Measurements from ENCODE around the gene DAGLA. TPM values are rescaled to one million over a fixed set of nuclear protein-coding genes. Genes with fewer than 3 reads are reported as not detected.

Gene DAGLA
- total RNA-seq, 5 donors from 2014 or later (not counting 1 experiment from before 2014, with no cell fraction given): 0.15 to 1.6 (median 0.23) TPM

DNA sequence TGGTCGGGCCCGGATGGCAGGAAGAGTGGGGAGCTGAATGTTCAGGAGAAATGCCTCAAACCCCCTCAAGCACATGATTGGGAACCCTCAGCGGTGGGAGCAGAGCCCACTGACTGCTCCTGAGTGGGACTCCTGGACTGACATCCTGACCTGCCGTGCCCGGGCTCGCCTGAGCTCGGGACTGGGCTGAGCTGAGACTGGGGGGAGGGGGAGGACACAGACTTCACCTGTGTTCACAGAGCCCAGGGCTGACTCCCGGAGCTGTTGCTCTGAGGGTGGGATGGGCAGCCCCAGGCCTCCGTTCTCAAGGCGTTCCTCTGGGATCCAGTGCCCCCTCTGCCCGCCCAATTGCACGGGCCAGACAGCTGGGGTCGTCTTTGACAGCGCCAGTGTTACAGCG, 24.6 kb downstream of the DAGLA start:
- Mint-ChIP-seq H3K4me1 (peaks cover 0 to 8% (median 0%) of the 10 kb centered on the region in 3 donors), H3K27me3 (no peaks in the 10 kb centered on the region), H3K36me3 (no peaks in the 10 kb centered on the region), H3K4me3 (no peak overlapping the region), H3K27ac (no peak overlapping the region), H3K9me3 (no peaks in the 10 kb centered on the region)
- Histone ChIP-seq H3K9me3 (no peaks in the 10 kb centered on the region), H3K36me3 (ENCODE audit: control insufficient read depth in 2 of 2, extremely low read depth in 1 of 2, insufficient read depth in 1 of 2, low read length in 1 of 2) (no peaks in the 10 kb centered on the region), H3K27ac (ENCODE audit: low read length) (no peak overlapping the region), H3K27me3 (replicated peaks in 1 of 2; ENCODE audit: control insufficient read depth in 2 of 2, extremely low read depth in 1 of 2, insufficient read depth in 2 of 2, low read length in 1 of 2) (peaks cover 0 to 13% of the 10 kb centered on the region in 2 experiments), H3K4me1 (ENCODE audit: control insufficient read depth in 1 of 2, extremely low read depth in 1 of 2, insufficient read depth in 2 of 2, low read length in 2 of 2) (peaks cover 0 to 11% of the 10 kb centered on the region in 2 experiments), H3K4me3 (ENCODE audit: control insufficient read depth in 1 of 2, extremely low read depth in 1 of 2, low read length in 1 of 2) (no peak overlapping the region)
- 78% methylated on average over 12 of the region's 15 CpGs for WGBS (ENCODE audit: insufficient coverage)
- ChIA-PET POLR2A (no interaction called here), CTCF (no interaction called here)
- no peak for ATAC-seq (replicated peaks in 1 of 4)
- no peak for DNase-seq

DNA sequence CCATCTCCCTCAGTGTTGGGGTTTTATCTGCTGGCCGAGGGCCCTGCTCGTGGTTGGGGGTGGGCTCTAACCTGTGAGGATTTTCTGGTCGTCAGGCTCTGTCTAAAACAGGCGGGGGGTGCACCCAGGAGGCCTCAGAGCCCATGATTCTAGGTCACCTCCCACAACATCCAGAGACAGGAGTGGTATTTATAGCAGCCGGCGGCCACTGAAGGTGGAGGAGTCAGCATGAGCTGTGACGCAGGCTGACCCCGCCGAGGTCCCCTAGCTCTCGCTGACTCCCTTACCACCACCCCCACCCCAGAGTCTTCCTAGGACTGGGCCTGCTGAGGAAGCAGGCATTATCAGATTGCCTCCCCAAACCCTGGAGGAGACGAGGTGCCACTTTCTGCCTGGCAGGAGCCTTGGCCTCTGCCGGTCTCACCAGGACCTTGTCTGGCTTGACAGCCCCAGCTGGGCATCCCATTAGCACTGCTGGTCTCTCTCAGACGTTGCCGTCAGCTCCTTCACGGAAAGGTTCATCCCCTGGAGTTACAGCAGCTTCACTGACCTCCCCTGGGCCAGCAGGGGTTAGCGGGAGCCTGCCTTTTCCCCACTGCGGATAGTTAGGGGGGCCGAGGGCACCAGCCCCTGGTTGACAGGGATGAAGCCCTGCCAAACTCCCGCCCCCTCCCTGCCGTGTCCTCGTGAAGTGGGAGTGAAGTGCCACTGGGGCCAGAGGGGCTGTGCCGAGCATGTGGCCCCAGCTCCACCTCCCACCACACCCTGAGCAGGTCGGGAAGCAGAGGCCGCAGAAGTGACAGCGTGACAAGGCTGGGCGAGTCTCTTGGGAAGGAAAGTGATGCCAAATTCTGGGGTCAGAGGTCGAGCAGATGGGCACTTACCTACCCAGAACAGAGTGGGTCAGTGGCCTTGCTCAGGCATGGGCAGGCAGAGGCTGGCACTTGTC, 26.5 kb downstream of the DAGLA start:
- 92% methylated on average over 10 of the region's 27 CpGs for WGBS (ENCODE audit: insufficient coverage)
- CTCF ChIA-PET: no interaction called here
- Mint-ChIP-seq H3K27me3 (no peaks in the 10 kb centered on the region), H3K27ac (no peak overlapping the region), H3K36me3 (no peaks in the 10 kb centered on the region), H3K4me1 (peaks cover 0 to 8% (median 0%) of the 10 kb centered on the region in 3 donors), H3K9me3 (no peaks in the 10 kb centered on the region), H3K4me3 (no peak overlapping the region)
- H3K4me1 ChIP-seq (ENCODE audit: control insufficient read depth in 1 of 2, extremely low read depth in 1 of 2, insufficient read depth in 2 of 2, low read length in 2 of 2): peaks cover 0 to 11% of the 10 kb centered on the region in 2 experiments
- H3K36me3 ChIP-seq (ENCODE audit: control insufficient read depth in 2 of 2, extremely low read depth in 1 of 2, insufficient read depth in 1 of 2, low read length in 1 of 2): no peaks in the 10 kb centered on the region
- no peak for ATAC-seq (replicated peaks in 1 of 4)
- H3K4me3 ChIP-seq (ENCODE audit: control insufficient read depth in 1 of 2, extremely low read depth in 1 of 2, low read length in 1 of 2): no peak overlapping the region
- DNase-seq: no peak
- POLR2A ChIA-PET: no interaction called here
- no peaks in the 10 kb centered on the region for H3K9me3 ChIP-seq
- peaks cover 0 to 16% of the 10 kb centered on the region in 2 experiments for H3K27me3 ChIP-seq (replicated peaks in 1 of 2; ENCODE audit: control insufficient read depth in 2 of 2, extremely low read depth in 1 of 2, insufficient read depth in 2 of 2, low read length in 1 of 2)
- H3K27ac ChIP-seq (ENCODE audit: low read length): no peak overlapping the region

DNA sequence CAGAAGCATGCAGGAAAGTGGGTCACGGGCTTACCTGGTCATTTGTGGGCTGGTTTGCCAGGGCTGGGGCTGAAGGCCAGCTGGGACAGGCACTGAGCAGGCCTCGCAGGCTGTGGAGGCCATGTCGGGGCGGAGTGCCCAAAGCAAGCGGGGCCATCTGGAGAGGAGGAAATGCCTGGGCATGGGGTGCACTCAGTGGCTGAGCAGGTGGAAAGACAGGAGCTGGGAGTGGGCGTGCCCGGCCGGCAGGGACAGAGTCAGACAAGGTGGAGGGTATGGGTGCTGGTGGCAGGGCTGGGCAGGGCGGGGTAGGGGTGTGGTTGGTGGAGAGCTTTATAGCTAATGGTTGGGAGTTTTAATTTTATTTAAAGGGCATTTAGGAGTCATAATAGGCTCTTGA, 27.4 kb downstream of the DAGLA start:
- Histone ChIP-seq H3K4me1 (ENCODE audit: control insufficient read depth in 1 of 2, extremely low read depth in 1 of 2, insufficient read depth in 2 of 2, low read length in 2 of 2) (peaks cover 0 to 6% of the 10 kb centered on the region in 2 experiments), H3K36me3 (ENCODE audit: control insufficient read depth in 2 of 2, extremely low read depth in 1 of 2, insufficient read depth in 1 of 2, low read length in 1 of 2) (no peaks in the 10 kb centered on the region), H3K27me3 (replicated peaks in 1 of 2; ENCODE audit: control insufficient read depth in 2 of 2, extremely low read depth in 1 of 2, insufficient read depth in 2 of 2, low read length in 1 of 2) (peaks cover 0 to 16% of the 10 kb centered on the region in 2 experiments), H3K4me3 (ENCODE audit: control insufficient read depth in 1 of 2, extremely low read depth in 1 of 2, low read length in 1 of 2) (no peak overlapping the region), H3K9me3 (no peaks in the 10 kb centered on the region), H3K27ac (ENCODE audit: low read length) (no peak overlapping the region)
- ATAC-seq (replicated peaks in 1 of 4) (no peak), DNase-seq (no peak)
- Mint-ChIP-seq H3K27me3 (no peaks in the 10 kb centered on the region), H3K9me3 (no peaks in the 10 kb centered on the region), H3K4me3 (no peak overlapping the region), H3K27ac (no peak overlapping the region), H3K36me3 (no peaks in the 10 kb centered on the region), H3K4me1 (peaks cover 0 to 7% (median 0%) of the 10 kb centered on the region in 3 donors)
- POLR2A ChIA-PET: no interaction called here
- CTCF ChIA-PET: no interaction called here
- WGBS (ENCODE audit: insufficient coverage): 91% methylated on average over 8 of the region's 9 CpGs

DNA sequence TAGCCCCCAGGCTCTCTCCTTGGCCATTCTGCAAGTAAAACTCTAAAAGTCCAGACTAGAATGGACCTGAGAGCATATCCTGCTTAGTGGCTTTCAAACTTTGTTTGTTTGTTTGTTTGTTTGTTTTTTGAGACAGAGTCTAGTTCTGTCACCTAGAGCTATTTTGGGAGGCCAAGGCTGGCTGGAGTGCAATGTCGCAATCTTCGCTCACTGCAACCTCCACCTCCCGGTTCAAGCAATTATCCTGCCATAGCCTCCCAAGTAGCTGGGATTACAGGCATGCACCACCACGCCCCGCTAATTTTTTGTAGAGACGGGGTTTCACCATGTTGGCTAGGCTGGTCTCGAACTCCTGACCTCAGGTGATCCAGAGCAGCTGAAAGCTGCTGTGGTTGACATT, 28.9 kb downstream of the DAGLA start:
- DNase-seq: no peak
- no peaks in the 10 kb centered on the region for H3K36me3 ChIP-seq (ENCODE audit: control insufficient read depth in 2 of 2, extremely low read depth in 1 of 2, insufficient read depth in 1 of 2, low read length in 1 of 2)
- H3K4me3 Mint-ChIP-seq: no peak overlapping the region
- peaks cover 0 to 16% of the 10 kb centered on the region in 2 experiments for H3K27me3 ChIP-seq (replicated peaks in 1 of 2; ENCODE audit: control insufficient read depth in 2 of 2, extremely low read depth in 1 of 2, insufficient read depth in 2 of 2, low read length in 1 of 2)
- no peak for ATAC-seq (replicated peaks in 1 of 4)
- H3K9me3 Mint-ChIP-seq: no peaks in the 10 kb centered on the region
- no peaks in the 10 kb centered on the region for H3K9me3 ChIP-seq
- H3K36me3 Mint-ChIP-seq: no peaks in the 10 kb centered on the region
- no peak overlapping the region for H3K27ac Mint-ChIP-seq
- H3K4me1 Mint-ChIP-seq: no peaks in the 10 kb centered on the region
- no peaks in the 10 kb centered on the region for H3K27me3 Mint-ChIP-seq
- H3K27ac ChIP-seq (ENCODE audit: low read length): no peak overlapping the region
- POLR2A ChIA-PET: no interaction called here
- CTCF ChIA-PET: no interaction called here
- no peaks in the 10 kb centered on the region for H3K4me1 ChIP-seq (ENCODE audit: control insufficient read depth in 1 of 2, extremely low read depth in 1 of 2, insufficient read depth in 2 of 2, low read length in 2 of 2)
- 95% methylated on average over 7 of the region's 7 CpGs for WGBS (ENCODE audit: insufficient coverage)
- no peak overlapping the region for H3K4me3 ChIP-seq (ENCODE audit: control insufficient read depth in 1 of 2, extremely low read depth in 1 of 2, low read length in 1 of 2)

DNA sequence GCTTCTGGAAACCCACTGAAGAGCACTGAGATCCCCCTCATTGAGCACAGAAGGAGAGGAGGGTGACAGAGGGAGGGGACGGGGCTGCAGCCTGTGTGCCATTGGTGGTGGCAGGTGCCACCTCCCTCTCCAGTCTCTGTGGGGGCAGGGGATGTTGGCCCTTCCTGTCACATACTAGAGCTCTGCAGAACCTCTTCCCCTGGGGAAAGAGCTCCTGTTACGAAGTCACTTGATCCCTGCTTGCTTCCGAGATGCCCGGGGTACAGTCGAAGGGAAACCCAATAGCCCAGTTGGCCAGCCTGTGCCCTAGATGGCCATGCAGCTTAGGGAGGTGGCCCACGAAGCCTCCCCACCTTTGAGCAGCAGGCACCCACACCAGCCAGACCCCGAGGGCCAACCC, 29.4 kb downstream of the DAGLA start:
- H3K27me3 Mint-ChIP-seq: no peaks in the 10 kb centered on the region
- Histone ChIP-seq H3K36me3 (ENCODE audit: control insufficient read depth in 2 of 2, extremely low read depth in 1 of 2, insufficient read depth in 1 of 2, low read length in 1 of 2) (no peaks in the 10 kb centered on the region), H3K27ac (ENCODE audit: low read length) (no peak overlapping the region), H3K9me3 (no peaks in the 10 kb centered on the region), H3K4me3 (ENCODE audit: control insufficient read depth in 1 of 2, extremely low read depth in 1 of 2, low read length in 1 of 2) (no peak overlapping the region), H3K4me1 (ENCODE audit: control insufficient read depth in 1 of 2, extremely low read depth in 1 of 2, insufficient read depth in 2 of 2, low read length in 2 of 2) (no peaks in the 10 kb centered on the region), H3K27me3 (replicated peaks in 1 of 2; ENCODE audit: control insufficient read depth in 2 of 2, extremely low read depth in 1 of 2, insufficient read depth in 2 of 2, low read length in 1 of 2) (peaks cover 0 to 16% of the 10 kb centered on the region in 2 experiments)
- ChIA-PET CTCF (no interaction called here), POLR2A (no interaction called here)
- 80% methylated on average over 1 of the region's 7 CpGs for WGBS (ENCODE audit: insufficient coverage)
- no peaks in the 10 kb centered on the region for H3K36me3 Mint-ChIP-seq
- DNase-seq (no peak), ATAC-seq (replicated peaks in 1 of 4) (no peak)
- no peaks in the 10 kb centered on the region for H3K4me1 Mint-ChIP-seq
- H3K4me3 Mint-ChIP-seq: no peak overlapping the region
- no peaks in the 10 kb centered on the region for H3K9me3 Mint-ChIP-seq
- H3K27ac Mint-ChIP-seq: no peak overlapping the region

DNA sequence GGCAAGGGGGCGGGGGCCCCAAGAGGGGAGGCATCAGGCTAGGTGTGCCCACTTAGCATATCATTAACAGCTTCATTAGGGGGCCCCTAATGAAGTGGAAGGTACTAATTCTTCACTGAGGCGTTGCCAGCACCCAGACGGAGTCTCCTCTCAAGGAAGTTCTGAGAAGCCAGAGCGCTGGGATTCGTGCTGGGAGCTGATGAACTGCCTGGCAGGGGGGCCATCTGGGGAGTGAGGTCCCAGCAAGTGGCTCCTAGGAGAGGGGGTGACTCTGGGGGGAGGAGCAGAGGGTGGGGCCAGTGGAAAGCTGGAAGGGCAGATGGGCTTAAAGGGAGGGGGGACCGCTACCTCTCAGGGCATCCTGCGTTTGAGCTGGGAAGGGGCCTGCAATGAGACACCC, 29.8 kb downstream of the DAGLA start:
- ChIA-PET CTCF (no interaction called here), POLR2A (no interaction called here)
- no peak overlapping the region for H3K27ac Mint-ChIP-seq
- no peak overlapping the region for H3K27ac ChIP-seq (ENCODE audit: low read length)
- no peaks in the 10 kb centered on the region for H3K36me3 Mint-ChIP-seq
- no peak overlapping the region for H3K4me3 ChIP-seq (ENCODE audit: control insufficient read depth in 1 of 2, extremely low read depth in 1 of 2, low read length in 1 of 2)
- no peak overlapping the region for H3K4me3 Mint-ChIP-seq
- 84% methylated on average over 7 of the region's 7 CpGs for WGBS (ENCODE audit: insufficient coverage)
- DNase-seq (no peak), ATAC-seq (replicated peaks in 1 of 4) (no peak)
- H3K9me3 ChIP-seq: no peaks in the 10 kb centered on the region
- no peaks in the 10 kb centered on the region for H3K36me3 ChIP-seq (ENCODE audit: control insufficient read depth in 2 of 2, extremely low read depth in 1 of 2, insufficient read depth in 1 of 2, low read length in 1 of 2)
- H3K9me3 Mint-ChIP-seq: no peaks in the 10 kb centered on the region
- H3K4me1 Mint-ChIP-seq: no peaks in the 10 kb centered on the region
- H3K27me3 ChIP-seq (replicated peaks in 1 of 2; ENCODE audit: control insufficient read depth in 2 of 2, extremely low read depth in 1 of 2, insufficient read depth in 2 of 2, low read length in 1 of 2): peaks cover 0 to 16% of the 10 kb centered on the region in 2 experiments
- H3K27me3 Mint-ChIP-seq: no peaks in the 10 kb centered on the region
- H3K4me1 ChIP-seq (ENCODE audit: control insufficient read depth in 1 of 2, extremely low read depth in 1 of 2, insufficient read depth in 2 of 2, low read length in 2 of 2): no peaks in the 10 kb centered on the region

Data from T-cell (primary cell).